PC-9 (cell line): ENCODE measurements around the gene BUD23. TPM values are rescaled to one million over a fixed set of nuclear protein-coding genes. Genes with fewer than 3 reads are reported as not detected.
A peak's percentile ranks its signal among the peaks of the same experiment; 100 is the strongest.

Source experiments
- BruUV-seq: library from RNA; stranded (reverse); fragments of 400-500 nt; replicated peaks from 2 replicates; lab custom pipeline; 2021; lab: Mats Ljungman, UMichigan
- CTCF ChIA-PET: fragments of 300-600 bp; sonication (Branson Sonifier 250); formaldehyde crosslinking; loops from one replicate; lab custom pipeline; 2022; ENCODE audit warnings: antibody characterized with exemption; lab: Charles Lee
- POLR2A ChIA-PET: fragments of 300-600 bp; sonication (Branson Sonifier 250); formaldehyde crosslinking; loops from one replicate; lab custom pipeline; 2022; ENCODE audit warnings: antibody characterized with exemption; ENCODE audit not compliant: unreplicated experiment; lab: Charles Lee
- DNase-seq, 2 experiments: peaks; one replicate each; pipeline versions ENCODE4 v3.0.0 to v3.0.0-alpha.2; 2015 to 2022; ENCODE audit warnings: mixed read lengths in 1 of 2
- H2AFZ ChIP-seq: fragments of 200-600 bp; sonication (generic); 2 replicates; pipeline ENCODE4 v1.8.1; 2017; ENCODE audit warnings: antibody characterized with exemption
- H3F3A ChIP-seq: fragments of 200-600 bp; sonication (generic); 2 replicates; pipeline ENCODE4 v1.8.1; 2017; ENCODE audit warnings: antibody characterized with exemption, mild to moderate bottlenecking, low read depth; ENCODE audit not compliant: insufficient read depth
- H3K27ac ChIP-seq: fragments of 200-600 bp; sonication (generic); 2 replicates; pipeline ENCODE4 v1.6.1; 2016; ENCODE audit warnings: mixed run types
- H3K27me3 ChIP-seq: fragments of 200-600 bp; sonication (generic); 2 replicates; pipeline ENCODE4 v1.6.1; 2016; ENCODE audit warnings: low read depth, mixed run types; ENCODE audit not compliant: insufficient read depth
- H3K36me3 ChIP-seq: fragments of 200-600 bp; sonication (generic); 2 replicates; pipeline ENCODE4 v1.6.1; 2016; ENCODE audit warnings: low read depth, mixed run types
- H3K4me1 ChIP-seq: fragments of 200-600 bp; sonication (generic); replicated peaks from 2 replicates; pipeline ENCODE4 v1.6.1; 2016; ENCODE audit warnings: mixed run types; ENCODE audit not compliant: insufficient read depth
- H3K4me2 ChIP-seq: fragments of 200-600 bp; sonication (generic); 2 replicates; pipeline ENCODE4 v1.6.1; 2017; ENCODE audit warnings: mixed run types
- H3K4me3 ChIP-seq: fragments of 200-600 bp; sonication (generic); 2 replicates; pipeline ENCODE4 v1.6.1; 2016; ENCODE audit warnings: mixed run types
- H3K79me2 ChIP-seq: fragments of 200-600 bp; sonication (generic); 2 replicates; pipeline ENCODE4 v1.6.1; 2017; ENCODE audit warnings: low read depth, mixed run types
- H3K9me2 ChIP-seq: fragments of 200-600 bp; sonication (generic); 2 replicates; pipeline ENCODE4 v1.8.1; 2017; ENCODE audit warnings: mild to moderate bottlenecking; ENCODE audit not compliant: insufficient read depth
- H3K9me3 ChIP-seq: fragments of 200-600 bp; sonication (generic); 2 replicates; pipeline ENCODE4 v1.8.1; 2016; ENCODE audit warnings: low read depth; ENCODE audit not compliant: insufficient read depth
- H4K20me1 ChIP-seq: fragments of 200-600 bp; sonication (generic); 2 replicates; pipeline ENCODE4 v1.8.1; 2017; ENCODE audit not compliant: insufficient read depth
- CTCF ChIP-seq: fragments of 200-600 bp; sonication (generic); conservative IDR thresholded peaks from 2 replicates; pipeline ENCODE4 v1.6.1; 2017; ENCODE audit warnings: mixed run types, antibody characterized with exemption, mild to moderate bottlenecking, moderate library complexity
- EZH2 ChIP-seq: fragments of 200-600 bp; sonication (generic); IDR thresholded peaks from 2 replicates; pipeline ENCODE4 v1.8.0; 2017; ENCODE audit warnings: antibody characterized with exemption, low read depth
- intact Hi-C: fragments of 100-400 bp; cut with micrococcal nuclease; formaldehyde crosslinking; loops from one replicate; pipeline ENCODE4 v1.10.0; 2022; ENCODE audit not compliant: unreplicated experiment
- total RNA-seq: library from RNA; stranded (reverse); gene quantifications from 2 replicates; pipeline ENCODE4 v1.2.3, GENCODE V29; 2021

The BUD23 gene
- total RNA-seq, 1 experiment from 2014 or later = 122 TPM

- no TSS peak for BruUV-seq
- no peaks in the 10 kb centered on the region for H3K79me2 ChIP-seq
- H3K9me3 ChIP-seq = no peaks in the 10 kb centered on the region
- H4K20me1 ChIP-seq = 0 out of 2 replicates have a peak, but pooled peaks cover 8% of the 10 kb centered on the region
- no peaks in the 10 kb centered on the region for H3K9me2 ChIP-seq
- DNase-seq = peak in 1 of 2 experiments; percentile 28
- H3K36me3 ChIP-seq = 0 out of 2 replicates have a peak, but pooled peaks cover 3% of the 10 kb centered on the region
- CTCF ChIA-PET = no interaction called here
- POLR2A ChIA-PET = no interaction called here
- TF ChIP-seq EZH2 (no peak), CTCF (no peak)
- no peak overlapping the region for H3K4me2 ChIP-seq
- no peak overlapping the region for H2AFZ ChIP-seq
- no peak overlapping the region for H3K4me3 ChIP-seq
- intact Hi-C loops = no loop called here
- H3F3A ChIP-seq = peaks cover 33% of the 10 kb centered on the region
- H3K27ac ChIP-seq = no peak overlapping the region
- H3K27me3 ChIP-seq = no peaks in the 10 kb centered on the region
- H3K4me1 ChIP-seq = no peaks in the 10 kb centered on the region
Measured at GRCh38 chr7:73696372-73696771, 13.0 kb downstream of the BUD23 start.

DNA sequence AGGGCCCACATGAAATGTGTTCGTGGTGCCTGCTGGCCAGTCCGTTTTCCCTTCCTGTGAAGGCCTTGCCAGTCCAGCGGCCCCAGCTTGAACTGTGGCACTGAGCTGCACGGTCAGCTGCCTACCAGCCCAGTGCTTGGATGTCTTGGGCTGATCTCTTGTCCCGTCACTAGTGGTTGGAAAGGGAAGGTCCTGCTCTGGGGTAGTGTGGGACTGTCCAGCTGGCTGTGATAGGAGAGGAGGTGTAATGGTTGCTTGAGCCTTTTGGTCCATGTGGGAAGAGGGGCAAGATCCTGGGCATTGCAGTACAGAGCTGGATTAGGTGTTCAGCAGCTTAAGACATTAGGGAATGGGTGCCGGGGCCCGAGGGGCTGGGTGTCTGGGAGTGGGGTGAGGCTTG is 15.0 kb downstream of the BUD23 start:
- Histone ChIP-seq H3K4me1 (no peaks in the 10 kb centered on the region), H3K9me3 (no peaks in the 10 kb centered on the region), H3K79me2 (no peaks in the 10 kb centered on the region), H2AFZ (no peak overlapping the region), H3K4me3 (no peak overlapping the region), H3K4me2 (no peak overlapping the region), H3K9me2 (no peaks in the 10 kb centered on the region), H3K36me3 (0 out of 2 replicates have a peak, but pooled peaks cover 9% of the 10 kb centered on the region), H3F3A (peaks cover 52% of the 10 kb centered on the region), H4K20me1 (0 out of 2 replicates have a peak, but pooled peaks cover 14% of the 10 kb centered on the region), H3K27me3 (no peaks in the 10 kb centered on the region), H3K27ac (no peak overlapping the region)
- no TSS peak for BruUV-seq
- TF ChIP-seq EZH2 (no peak), CTCF (no peak)
- ChIA-PET CTCF (interaction anchor here (0.6 kb wide), 4 partner anchors 23 to 86 kb away, joined by 4 read pairs; no protein-coding TSS in a partner anchor), POLR2A (no interaction called here)
- DNase-seq = peak in 1 of 2 experiments; percentile 25
- intact Hi-C loops = no loop called here

GRCh38 chr7:73699370-73700068 is 16.1 kb downstream of the BUD23 start:
- no peak overlapping the region for H3K27ac ChIP-seq
- no peaks in the 10 kb centered on the region for H3K4me1 ChIP-seq

More at GRCh38 chr7:73699370-73700068, 16.1 kb downstream of the BUD23 start:
- BruUV-seq = no TSS peak
- Histone ChIP-seq H3F3A (peaks cover 56% of the 10 kb centered on the region), H3K4me2 (no peak overlapping the region), H2AFZ (no peak overlapping the region), H3K27me3 (no peaks in the 10 kb centered on the region), H3K9me2 (no peaks in the 10 kb centered on the region), H4K20me1 (0 out of 2 replicates have a peak, but pooled peaks cover 14% of the 10 kb centered on the region), H3K4me3 (no peak overlapping the region), H3K36me3 (peaks cover 14% of the 10 kb centered on the region; the same call in 1 of the 2 replicates), H3K79me2 (no peaks in the 10 kb centered on the region), H3K9me3 (no peaks in the 10 kb centered on the region)
- POLR2A ChIA-PET = no interaction called here
- intact Hi-C loops = no loop called here
- CTCF ChIA-PET = no interaction called here
- TF ChIP-seq CTCF (no peak), EZH2 (no peak)
- DNase-seq = peak in 1 of 2 experiments; percentile 16
